ENCODE data around the gene NLGN1. TPM values are rescaled to one million over a fixed set of nuclear protein-coding genes. Genes with fewer than 3 reads are reported as not detected.
"Not testable (repeated sequence)": the region's sequence is repeated elsewhere in the genome, so short reads cannot be mapped to it uniquely, and the experiment has no call there.

NLGN1 gene
- total and polyA plus RNA-seq, 11 donors, result 1.8 to 27.6 (median 15.5) TPM

GRCh38 chr3:173371848-173372487 lies 25.6 kb upstream of the NLGN1 start:
- DNase-seq, result peak in 2 of 5 donors; percentile 24 to 41
- H3K36me3 ChIP-seq, result no peaks in the 10 kb centered on the region
- TF ChIP-seq POLR2A (IDR thresholded peaks at IDR 0.05), result no peak
- TF ChIP-seq, protein P1, sequence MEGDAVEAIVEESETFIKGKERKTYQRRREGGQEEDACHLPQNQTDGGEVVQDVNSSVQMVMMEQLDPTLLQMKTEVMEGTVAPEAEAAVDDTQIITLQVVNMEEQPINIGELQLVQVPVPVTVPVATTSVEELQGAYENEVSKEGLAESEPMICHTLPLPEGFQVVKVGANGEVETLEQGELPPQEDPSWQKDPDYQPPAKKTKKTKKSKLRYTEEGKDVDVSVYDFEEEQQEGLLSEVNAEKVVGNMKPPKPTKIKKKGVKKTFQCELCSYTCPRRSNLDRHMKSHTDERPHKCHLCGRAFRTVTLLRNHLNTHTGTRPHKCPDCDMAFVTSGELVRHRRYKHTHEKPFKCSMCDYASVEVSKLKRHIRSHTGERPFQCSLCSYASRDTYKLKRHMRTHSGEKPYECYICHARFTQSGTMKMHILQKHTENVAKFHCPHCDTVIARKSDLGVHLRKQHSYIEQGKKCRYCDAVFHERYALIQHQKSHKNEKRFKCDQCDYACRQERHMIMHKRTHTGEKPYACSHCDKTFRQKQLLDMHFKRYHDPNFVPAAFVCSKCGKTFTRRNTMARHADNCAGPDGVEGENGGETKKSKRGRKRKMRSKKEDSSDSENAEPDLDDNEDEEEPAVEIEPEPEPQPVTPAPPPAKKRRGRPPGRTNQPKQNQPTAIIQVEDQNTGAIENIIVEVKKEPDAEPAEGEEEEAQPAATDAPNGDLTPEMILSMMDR (IDR thresholded peaks at IDR 0.05), result peak; percentile 43 to 73 (median 56)
- 38 to 44% (median 44%) methylated on average over 3 of the region's 3 CpGs for WGBS, 4 donors
- intact Hi-C loops (cut with DNase I), result loop anchor here in 4 of 10 donors (2.0 to 5.0 kb wide), 3 partner anchors 179 to 181 kb away; no protein-coding TSS in a partner anchor
- H3K27me3 ChIP-seq, result no peaks in the 10 kb centered on the region
- H3K27ac ChIP-seq, result no peak overlapping the region
- no peaks in the 10 kb centered on the region for H3K9me3 ChIP-seq
- H3K4me3 ChIP-seq, result no peak overlapping the region
- H3K4me1 ChIP-seq, result no peaks in the 10 kb centered on the region
- ATAC-seq, result peak in 2 of 4 donors; percentile 33 to 58

GRCh38 chr3:173380681-173381080 lies 16.9 kb upstream of the NLGN1 start:
- intact Hi-C loops (cut with DNase I), result no loop called here
- TF ChIP-seq, protein P1 (IDR thresholded peaks at IDR 0.05), result no peak
- TF ChIP-seq POLR2A (IDR thresholded peaks at IDR 0.05), result no peak
- no peak for DNase-seq
- no peaks in the 10 kb centered on the region for H3K4me1 ChIP-seq
- ATAC-seq, result no peak
- WGBS, 4 donors, result 90 to 96% (median 93%) methylated on average over 3 of the region's 3 CpGs
- H3K9me3 ChIP-seq, result no peaks in the 10 kb centered on the region
- H3K4me3 ChIP-seq, result no peak overlapping the region
- H3K27me3 ChIP-seq, result peaks cover 0 to 27% (median 0%) of the 10 kb centered on the region in 9 donors
- H3K36me3 ChIP-seq, result no peaks in the 10 kb centered on the region
- no peak overlapping the region for H3K27ac ChIP-seq

GRCh38 chr3:173381936-173382335 lies 15.6 kb upstream of the NLGN1 start:
- H3K4me3 ChIP-seq; intact Hi-C loops (cut with DNase I); ATAC-seq; H3K27ac ChIP-seq; H3K9me3 ChIP-seq; H3K4me1 ChIP-seq; H3K36me3 ChIP-seq: not testable (repeated sequence)
- peaks cover 0 to 27% (median 0%) of the 10 kb centered on the region in 9 donors for H3K27me3 ChIP-seq
- peak in 1 of 5 donors; percentile 21 for DNase-seq
- WGBS, 4 donors, result 77 to 93% (median 83%) methylated on average over 5 of the region's 5 CpGs

DNA sequence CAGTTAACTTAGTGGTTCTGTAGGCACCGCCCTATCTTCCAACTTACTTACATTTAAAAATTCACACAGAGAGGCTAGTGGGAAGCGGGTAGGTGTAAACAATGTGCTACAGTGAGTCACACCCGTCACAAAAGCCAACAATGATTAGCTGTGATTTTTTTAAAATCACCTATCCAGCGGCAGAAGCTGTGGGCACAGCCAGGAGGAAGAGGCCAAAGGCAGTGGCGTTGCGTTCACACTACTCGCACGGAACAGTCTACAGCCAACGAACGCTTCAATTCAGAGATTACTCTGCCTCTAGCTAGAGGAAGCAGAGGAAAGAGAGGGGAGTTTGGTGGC lies 2.5 kb upstream of the NLGN1 start:
- peaks cover 0 to 42% (median 0%) of the 10 kb centered on the region in 9 donors for H3K27me3 ChIP-seq
- intact Hi-C loops (cut with DNase I), result loop anchor here in 5 of 10 donors (5.0 to 10.0 kb wide), 8 partner anchors 408 to 1047 kb away; no protein-coding TSS in a partner anchor
- ATAC-seq (peak; percentile 50 to 64 (median 60)), DNase-seq (no peak)
- 2 to 3% (median 2%) methylated on average over 10 of the region's 10 CpGs for WGBS, 4 donors
- H3K9me3 ChIP-seq, result no peaks in the 10 kb centered on the region
- peak overlapping the region; percentile 51 to 81 (median 68) for H3K4me3 ChIP-seq
- no peak for TF ChIP-seq POLR2A (IDR thresholded peaks at IDR 0.05)
- TF ChIP-seq, protein P1 (IDR thresholded peaks at IDR 0.05), result no peak
- H3K27ac ChIP-seq, result peak overlapping the region; percentile 11 to 91 (median 88)
- H3K36me3 ChIP-seq, result no peaks in the 10 kb centered on the region
- peaks cover 0 to 34% (median 6%) of the 10 kb centered on the region in 12 donors for H3K4me1 ChIP-seq

Data from heart left ventricle (tissue), 16 donors.